CD14-positive monocyte (primary cell): Measurements from ENCODE around the gene SMNDC1. TPM values are rescaled to one million over a fixed set of nuclear protein-coding genes. Genes with fewer than 3 reads are reported as not detected.

ENCODE experiments used
- DNase-seq, 3 donors: peaks; one replicate each; pipeline ENCODE4 v3.0.0-alpha.2; 2011 to 2022
- H2AFZ ChIP-seq: 2 replicates; pipeline ENCODE4 v1.6.0; 2012; ENCODE audit warnings: mild to moderate bottlenecking, low read depth, low read length, inconsistent platforms; ENCODE audit not compliant: insufficient read depth, poor library complexity, severe bottlenecking
- H3K27ac ChIP-seq, 2 donors: 1 replicate in 1 of 2; 2 replicates in 1 of 2; pipeline ENCODE4 v1.5.1; 2012 to 2013; ENCODE audit warnings: low read length in 2 of 2, control low read depth in 1 of 2, inconsistent platforms in 1 of 2, low read depth in 1 of 2, mild to moderate bottlenecking in 1 of 2
- H3K27me3 ChIP-seq, 2 donors: one replicate each; pipeline versions ENCODE4 v1.6.0 to v1.6.1; 2011 to 2013; ENCODE audit warnings: low read length in 2 of 2; ENCODE audit not compliant: control insufficient read depth in 2 of 2, insufficient read depth in 2 of 2
- H3K36me3 ChIP-seq, 2 donors: replicated peaks in 1 of 2; 1 replicate in 1 of 2; 2 replicates in 1 of 2; pipeline versions ENCODE4 v1.5.1 to v1.6.1; 2012 to 2013; ENCODE audit warnings: low read length in 2 of 2, control low read depth in 1 of 2, inconsistent platforms in 1 of 2, mild to moderate bottlenecking in 1 of 2; ENCODE audit not compliant: insufficient read depth in 2 of 2, control insufficient read depth in 1 of 2
- H3K4me1 ChIP-seq, 2 donors: 1 replicate in 1 of 2; 2 replicates in 1 of 2; pipeline versions ENCODE4 v1.5.1 to v1.6.1; 2012 to 2013; ENCODE audit warnings: low read length in 2 of 2, control low read depth in 1 of 2, inconsistent platforms in 1 of 2, mild to moderate bottlenecking in 1 of 2, moderate library complexity in 1 of 2; ENCODE audit not compliant: insufficient read depth in 2 of 2, control insufficient read depth in 1 of 2
- H3K4me2 ChIP-seq: replicated peaks from 2 replicates; pipeline ENCODE3; 2012; ENCODE audit warnings: low read length, moderate library complexity, mild to moderate bottlenecking; ENCODE audit not compliant: poor library complexity, severe bottlenecking; ENCODE audit errors: extremely low read depth
- H3K4me3 ChIP-seq, 3 experiments: fragments of 200-600 bp in 1 of 3; sonication (generic) in 1 of 3; replicated peaks in 1 of 3; 1 replicate in 2 of 3; 2 replicates in 1 of 3; pipeline ENCODE4 v1.5.1; 2011 to 2013; ENCODE audit warnings: low read length in 3 of 3, mild to moderate bottlenecking in 3 of 3, control low read depth in 2 of 3, low read depth in 2 of 3, inconsistent platforms in 1 of 3, moderate library complexity in 1 of 3
- H3K79me2 ChIP-seq: 2 replicates; pipeline ENCODE4 v1.6.0; 2012; ENCODE audit warnings: mild to moderate bottlenecking, control low read depth, inconsistent platforms, low read length, moderate library complexity; ENCODE audit not compliant: insufficient read depth
- H3K9ac ChIP-seq: 2 replicates; pipeline ENCODE4 v1.6.0; 2017; ENCODE audit warnings: low read length, mild to moderate bottlenecking; ENCODE audit not compliant: insufficient read depth, poor library complexity, severe bottlenecking
- H3K9me3 ChIP-seq, 2 donors: replicated peaks in 1 of 2; 1 replicate in 1 of 2; 2 replicates in 1 of 2; pipeline versions ENCODE4 v1.5.1 to v1.6.1; 2012 to 2013; ENCODE audit warnings: low read length in 2 of 2, control low read depth in 1 of 2; ENCODE audit not compliant: control insufficient read depth in 1 of 2, insufficient read depth in 1 of 2
- H4K20me1 ChIP-seq: 2 replicates; pipeline ENCODE4 v1.6.0; 2012; ENCODE audit warnings: mild to moderate bottlenecking, low read length, control low read depth, moderate library complexity; ENCODE audit not compliant: insufficient read depth
- H3K27ac Mint-ChIP-seq, 7 donors: one replicate each; pipeline ENCODE4 v1.8.0; 2020; ENCODE audit warnings: mild to moderate bottlenecking in 7 of 7, mixed read lengths in 7 of 7, moderate library complexity in 6 of 7, inconsistent platforms in 2 of 7
- H3K27me3 Mint-ChIP-seq, 3 donors: one replicate each; pipeline ENCODE4 v1.8.0; 2021 to 2022; ENCODE audit warnings: low read depth in 3 of 3, mild to moderate bottlenecking in 3 of 3, mixed read lengths in 3 of 3, moderate library complexity in 3 of 3, inconsistent platforms in 1 of 3
- H3K36me3 Mint-ChIP-seq, 2 donors: one replicate each; pipeline ENCODE4 v1.8.0; 2020; ENCODE audit warnings: mixed read lengths in 2 of 2, inconsistent platforms in 1 of 2, mild to moderate bottlenecking in 1 of 2
- H3K4me1 Mint-ChIP-seq: one replicate; pipeline ENCODE4 v1.8.0; 2020; ENCODE audit warnings: mild to moderate bottlenecking, mixed read lengths
- H3K4me3 Mint-ChIP-seq, 2 donors: one replicate each; pipeline ENCODE4 v1.8.0; 2020; ENCODE audit warnings: mild to moderate bottlenecking in 2 of 2, mixed read lengths in 2 of 2, moderate library complexity in 1 of 2
- H3K9me3 Mint-ChIP-seq, 7 donors: one replicate each; pipeline ENCODE4 v1.8.0; 2020 to 2022; ENCODE audit warnings: mixed read lengths in 7 of 7, mild to moderate bottlenecking in 6 of 7, moderate library complexity in 6 of 7, inconsistent platforms in 2 of 7
- CTCF ChIP-seq: fragments of 200-600 bp; IDR thresholded peaks from one replicate; pipeline ENCODE4 v1.8.0; 2022; ENCODE audit warnings: antibody characterized with exemption, mild to moderate bottlenecking
- WGBS: methylation state at CpG from one replicate; pipeline ENCODE4 v1.1.5; 2013; ENCODE audit warnings: missing lambda C conversion rate; ENCODE audit not compliant: insufficient coverage; 5-methylcytosine and 5-hydroxymethylcytosine counted together
- intact Hi-C, 2 donors: fragments of 100-400 bp; cut with micrococcal nuclease; formaldehyde crosslinking; loops; one replicate each; pipeline versions ENCODE4 v1.15.0 to v1.15.1; 2023
- polyA plus RNA-seq, 3 donors: library from polyadenylated mRNA; depleted of rRNA in 1 of 3; unstranded in 2 of 3; stranded (reverse) in 1 of 3; fragments of 300-500 nt in 2 of 3; fragments of >200 nt in 1 of 3; fragmentation: Illumina TruSeq in 2 of 3; gene quantifications; 1 replicate in 2 of 3; 2 replicates in 1 of 3; pipeline ENCODE4 v1.2.3, GENCODE V29; 2012 to 2021

SMNDC1 gene
- polyA plus RNA-seq, 3 donors: 15.6 to 18.2 (median 16.4) TPM

GRCh38 chr10:110350812-110351211, 46.1 kb upstream of the SMNDC1 start:
- Mint-ChIP-seq H3K27me3 (peaks cover 2 to 5% (median 3%) of the 10 kb centered on the region in 3 donors), H3K4me1 (peaks cover 14% of the 10 kb centered on the region), H3K4me3 (no peak overlapping the region), H3K36me3 (no peaks in the 10 kb centered on the region), H3K9me3 (no peaks in the 10 kb centered on the region), H3K27ac (no peak overlapping the region)
- Histone ChIP-seq H3K4me3 (no peak overlapping the region), H3K79me2 (no peaks in the 10 kb centered on the region), H3K9ac (no peak overlapping the region), H3K27me3 (no peaks in the 10 kb centered on the region), H3K9me3 (no peaks in the 10 kb centered on the region), H3K4me2 (no peak overlapping the region), H3K27ac (no peak overlapping the region), H3K36me3 (no peaks in the 10 kb centered on the region), H3K4me1 (no peaks in the 10 kb centered on the region), H2AFZ (no peak overlapping the region), H4K20me1 (no peaks in the 10 kb centered on the region)
- intact Hi-C loops: loop anchor here in 1 of 2 donors (5.0 kb wide), 2 partner anchors 39 to 61 kb away; no protein-coding TSS in a partner anchor
- DNase-seq: no peak
- WGBS: no CpG with 5 or more reads among the region's 2 CpGs
- no peak for TF ChIP-seq CTCF

GRCh38 chr10:110349831-110350230, 45.1 kb upstream of the SMNDC1 start:
- intact Hi-C loops: loop anchor here in 1 of 2 donors (5.0 kb wide), 2 partner anchors 38 to 62 kb away; no protein-coding TSS in a partner anchor
- no peaks in the 10 kb centered on the region for H3K36me3 ChIP-seq
- H3K27me3 ChIP-seq: no peaks in the 10 kb centered on the region
- H3K9ac ChIP-seq: no peak overlapping the region
- Mint-ChIP-seq H3K36me3 (no peaks in the 10 kb centered on the region), H3K4me3 (no peak overlapping the region), H3K9me3 (no peaks in the 10 kb centered on the region), H3K4me1 (peaks cover 21% of the 10 kb centered on the region), H3K27me3 (peaks cover 2 to 5% (median 3%) of the 10 kb centered on the region in 3 donors), H3K27ac (no peak overlapping the region)
- H2AFZ ChIP-seq: no peak overlapping the region
- no peaks in the 10 kb centered on the region for H3K9me3 ChIP-seq
- H3K4me3 ChIP-seq: no peak overlapping the region
- 95% methylated on average over 3 of the region's 3 CpGs for WGBS
- H3K79me2 ChIP-seq: no peaks in the 10 kb centered on the region
- DNase-seq: no peak
- H3K4me2 ChIP-seq: no peak overlapping the region
- H3K4me1 ChIP-seq: peaks cover 3 to 7% of the 10 kb centered on the region in 2 donors
- H4K20me1 ChIP-seq: no peaks in the 10 kb centered on the region
- H3K27ac ChIP-seq: no peak overlapping the region
- no peak for TF ChIP-seq CTCF
